ENCODE measurements around the gene RDX.
"Not testable (repeated sequence)": the region's sequence is repeated elsewhere in the genome, so short reads cannot be mapped to it uniquely, and the experiment has no call there.

The RDX gene

DNA sequence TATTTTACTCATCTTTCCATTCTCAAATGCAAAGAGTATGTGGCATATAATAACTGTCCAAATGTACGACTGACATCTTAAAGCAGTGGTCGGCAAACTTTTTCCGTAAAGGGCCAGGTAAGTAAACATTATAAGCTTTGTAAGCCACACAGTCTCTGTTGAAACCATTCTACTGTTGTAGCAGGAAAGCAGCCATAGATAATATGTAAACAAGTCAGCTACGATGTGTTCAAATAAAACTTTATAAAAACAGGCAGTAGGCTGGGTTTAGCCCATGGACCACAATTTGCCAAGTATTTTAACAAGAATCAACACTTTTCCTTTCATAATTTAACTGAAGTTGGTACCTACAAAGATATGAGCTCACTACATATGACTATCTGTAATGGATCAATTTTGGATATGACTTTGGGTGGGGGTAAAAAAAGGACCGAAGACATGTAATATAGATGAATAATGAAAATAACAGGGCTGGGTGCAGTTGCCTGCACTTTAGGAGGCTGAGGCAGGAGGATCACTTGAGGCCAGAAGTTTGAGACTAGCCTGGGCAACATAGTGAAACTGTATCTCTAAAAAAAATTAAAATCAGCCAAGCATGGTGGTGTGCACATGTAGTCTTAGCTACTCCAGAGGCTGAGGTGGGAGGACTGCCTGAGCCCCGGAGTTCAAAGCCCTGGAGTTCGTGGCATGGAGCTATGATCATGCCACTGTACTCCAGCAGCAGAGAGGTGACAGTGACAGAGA is 5.7 kb downstream of the RDX start:
- TF ChIP-seq, protein P1, sequence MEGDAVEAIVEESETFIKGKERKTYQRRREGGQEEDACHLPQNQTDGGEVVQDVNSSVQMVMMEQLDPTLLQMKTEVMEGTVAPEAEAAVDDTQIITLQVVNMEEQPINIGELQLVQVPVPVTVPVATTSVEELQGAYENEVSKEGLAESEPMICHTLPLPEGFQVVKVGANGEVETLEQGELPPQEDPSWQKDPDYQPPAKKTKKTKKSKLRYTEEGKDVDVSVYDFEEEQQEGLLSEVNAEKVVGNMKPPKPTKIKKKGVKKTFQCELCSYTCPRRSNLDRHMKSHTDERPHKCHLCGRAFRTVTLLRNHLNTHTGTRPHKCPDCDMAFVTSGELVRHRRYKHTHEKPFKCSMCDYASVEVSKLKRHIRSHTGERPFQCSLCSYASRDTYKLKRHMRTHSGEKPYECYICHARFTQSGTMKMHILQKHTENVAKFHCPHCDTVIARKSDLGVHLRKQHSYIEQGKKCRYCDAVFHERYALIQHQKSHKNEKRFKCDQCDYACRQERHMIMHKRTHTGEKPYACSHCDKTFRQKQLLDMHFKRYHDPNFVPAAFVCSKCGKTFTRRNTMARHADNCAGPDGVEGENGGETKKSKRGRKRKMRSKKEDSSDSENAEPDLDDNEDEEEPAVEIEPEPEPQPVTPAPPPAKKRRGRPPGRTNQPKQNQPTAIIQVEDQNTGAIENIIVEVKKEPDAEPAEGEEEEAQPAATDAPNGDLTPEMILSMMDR (IDR thresholded peaks at IDR 0.05; ENCODE audit: low read depth, low read length, missing control alignments) = no peak
- no peak overlapping the region for H3K4me3 ChIP-seq (replicated peaks; ENCODE audit: low read depth, low read length)
- no peak for DNase-seq (ENCODE audit: extremely low read depth, low read depth)

DNA sequence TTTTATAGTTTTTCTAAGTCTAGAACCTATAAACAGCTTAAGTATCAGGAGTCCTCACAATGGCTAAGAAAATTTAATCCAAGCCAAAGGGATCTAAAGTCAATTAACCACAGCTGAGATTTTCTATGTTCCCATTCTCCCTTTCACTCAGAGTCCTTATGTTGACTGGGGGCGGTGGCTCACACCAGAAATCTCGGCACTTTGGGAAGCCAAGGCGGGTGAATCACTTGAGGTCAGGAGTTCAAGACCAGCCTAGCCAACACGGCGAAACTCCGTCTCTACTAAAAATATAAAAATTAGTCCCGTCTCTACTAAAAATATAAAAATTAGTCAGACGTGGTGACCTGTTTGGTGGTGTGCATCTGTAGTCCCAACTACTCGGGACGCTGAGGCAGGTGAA is 6.9 kb downstream of the RDX start:
- DNase-seq (ENCODE audit: extremely low read depth, low read depth) = no peak
- no peak overlapping the region for H3K4me3 ChIP-seq (replicated peaks; ENCODE audit: low read depth, low read length)
- TF ChIP-seq, protein P1 (IDR thresholded peaks at IDR 0.05; ENCODE audit: low read depth, low read length, missing control alignments) = no peak

DNA sequence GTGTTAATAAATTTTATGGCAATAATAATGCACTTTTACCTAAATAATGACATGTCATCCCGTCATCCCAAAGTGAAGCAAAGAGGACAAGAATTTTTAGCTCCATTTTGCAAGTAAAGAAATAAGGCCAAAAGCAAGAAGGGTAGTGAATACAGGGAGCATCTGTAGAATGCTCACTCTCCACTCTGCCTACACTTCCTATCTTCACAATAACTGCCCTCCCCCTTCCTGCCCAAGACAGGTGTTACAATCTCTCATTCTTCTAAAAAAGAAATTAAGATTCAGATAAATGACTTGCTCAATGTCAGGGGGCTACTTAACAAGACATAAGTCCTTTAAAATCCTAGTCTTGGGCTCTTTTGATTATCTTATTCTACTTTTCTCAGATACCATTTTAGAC is 8.9 kb downstream of the RDX start:
- DNase-seq (ENCODE audit: extremely low read depth, low read depth) = no peak
- TF ChIP-seq, protein P1 (IDR thresholded peaks at IDR 0.05; ENCODE audit: low read depth, low read length, missing control alignments) = no peak
- no peak overlapping the region for H3K4me3 ChIP-seq (replicated peaks; ENCODE audit: low read depth, low read length)

DNA sequence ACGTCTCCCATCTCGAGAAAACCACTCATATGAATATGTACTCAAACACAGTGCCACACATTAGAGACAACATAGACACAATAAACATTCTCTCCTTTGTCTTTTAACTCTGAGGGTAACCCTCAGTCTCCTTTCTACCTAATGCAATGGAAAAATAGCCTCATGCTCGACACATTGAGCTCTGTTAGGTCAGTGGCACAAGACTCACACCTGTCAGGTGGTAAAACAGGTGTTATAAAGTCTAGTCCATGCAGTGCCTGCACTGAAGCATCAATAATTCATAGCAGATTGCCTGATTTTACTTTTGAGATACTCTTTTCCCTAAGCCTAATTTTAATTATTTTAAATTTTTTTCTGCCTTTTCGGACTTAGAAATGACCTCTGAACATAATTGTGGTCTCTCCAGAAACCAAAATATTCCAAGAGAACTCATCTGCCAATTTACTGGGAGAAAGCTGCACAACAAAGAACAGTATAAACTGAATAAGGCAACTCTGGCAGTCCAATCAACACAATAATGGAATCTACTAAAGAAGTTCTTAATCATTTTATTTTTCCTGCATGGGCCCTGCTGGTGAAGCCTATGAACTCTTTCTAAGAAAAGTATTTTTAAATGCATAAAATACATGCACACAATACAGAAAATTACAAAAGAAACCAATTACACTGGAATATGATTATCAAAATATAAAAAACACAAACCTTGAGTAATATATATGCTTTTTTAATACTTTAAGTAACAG is 9.9 kb downstream of the RDX start:
- TF ChIP-seq, protein P1 (IDR thresholded peaks at IDR 0.05; ENCODE audit: low read depth, low read length, missing control alignments) = no peak
- no peak overlapping the region for H3K4me3 ChIP-seq (replicated peaks; ENCODE audit: low read depth, low read length)
- DNase-seq (ENCODE audit: extremely low read depth, low read depth) = no peak

DNA sequence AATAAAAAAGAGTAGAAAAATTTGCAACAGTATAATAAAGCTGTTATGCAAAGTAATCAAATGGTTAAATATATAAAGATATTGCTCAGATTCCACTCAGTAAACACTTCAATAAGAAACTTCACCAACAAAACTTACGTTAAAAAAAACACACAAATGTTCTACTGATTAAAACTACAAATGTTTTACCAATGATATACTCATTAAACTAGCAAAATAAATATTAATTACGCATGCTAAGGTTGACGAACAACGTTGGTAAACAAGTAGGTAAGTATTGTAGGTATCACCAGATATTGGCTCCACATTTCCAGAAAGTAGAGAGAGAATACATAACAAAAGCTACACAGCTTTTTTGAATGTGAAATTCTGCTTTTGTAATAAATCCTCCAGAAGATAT is 12.6 kb downstream of the RDX start:
- no peak overlapping the region for H3K4me3 ChIP-seq (replicated peaks; ENCODE audit: low read depth, low read length)
- DNase-seq (ENCODE audit: extremely low read depth, low read depth) = no peak
- TF ChIP-seq, protein P1 (IDR thresholded peaks at IDR 0.05; ENCODE audit: low read depth, low read length, missing control alignments) = no peak

DNA sequence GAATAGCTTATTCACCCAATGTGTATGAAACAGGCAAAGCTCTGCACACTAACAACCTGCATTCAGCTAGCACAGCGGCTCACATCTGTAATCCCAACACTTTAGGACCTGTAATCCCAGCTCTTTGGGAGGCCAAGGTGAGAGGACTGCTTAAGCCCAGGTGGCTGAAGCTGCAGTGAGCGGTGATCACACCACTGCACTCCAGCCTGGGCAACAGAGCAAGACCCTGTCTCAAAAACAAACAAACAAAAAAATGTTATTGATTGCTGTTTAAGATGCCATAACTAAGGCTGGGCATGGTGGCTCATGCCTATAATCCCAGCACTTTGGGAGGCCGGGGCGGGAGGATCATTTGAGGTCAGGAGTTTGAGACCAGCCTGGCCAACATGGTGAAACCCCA is 15.8 kb downstream of the RDX start:
- not testable (repeated sequence) for H3K4me3 ChIP-seq (replicated peaks; ENCODE audit: low read depth, low read length); DNase-seq (ENCODE audit: extremely low read depth, low read depth)

DNA sequence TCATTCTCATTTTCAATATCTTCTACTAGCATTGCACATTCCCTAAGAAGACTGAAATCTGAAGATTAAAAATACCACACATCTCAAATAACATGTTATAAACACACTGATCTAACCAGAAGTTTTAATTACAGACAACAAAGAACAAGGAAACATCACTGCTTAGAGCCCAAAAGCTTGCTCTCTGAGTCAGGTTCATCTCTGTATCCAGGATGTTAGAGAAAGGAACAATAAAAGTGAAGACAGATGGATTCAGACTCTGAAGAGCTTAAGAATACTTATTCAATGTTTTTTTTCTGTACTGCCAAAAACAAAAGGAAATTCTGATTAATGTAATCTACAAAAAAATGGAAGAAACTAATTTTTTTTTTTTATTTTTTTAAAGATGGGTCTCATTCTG is 16.5 kb downstream of the RDX start:
- DNase-seq (ENCODE audit: extremely low read depth, low read depth) = no peak
- H3K4me3 ChIP-seq (replicated peaks; ENCODE audit: low read depth, low read length) = no peak overlapping the region
- TF ChIP-seq, protein P1 (IDR thresholded peaks at IDR 0.05; ENCODE audit: low read depth, low read length, missing control alignments) = no peak
